ENCODE data around the gene PUS7L.

GRCh38 chr12:43669373-43669772 is 89.2 kb downstream of the PUS7L start:
- TF ChIP-seq, protein P1, sequence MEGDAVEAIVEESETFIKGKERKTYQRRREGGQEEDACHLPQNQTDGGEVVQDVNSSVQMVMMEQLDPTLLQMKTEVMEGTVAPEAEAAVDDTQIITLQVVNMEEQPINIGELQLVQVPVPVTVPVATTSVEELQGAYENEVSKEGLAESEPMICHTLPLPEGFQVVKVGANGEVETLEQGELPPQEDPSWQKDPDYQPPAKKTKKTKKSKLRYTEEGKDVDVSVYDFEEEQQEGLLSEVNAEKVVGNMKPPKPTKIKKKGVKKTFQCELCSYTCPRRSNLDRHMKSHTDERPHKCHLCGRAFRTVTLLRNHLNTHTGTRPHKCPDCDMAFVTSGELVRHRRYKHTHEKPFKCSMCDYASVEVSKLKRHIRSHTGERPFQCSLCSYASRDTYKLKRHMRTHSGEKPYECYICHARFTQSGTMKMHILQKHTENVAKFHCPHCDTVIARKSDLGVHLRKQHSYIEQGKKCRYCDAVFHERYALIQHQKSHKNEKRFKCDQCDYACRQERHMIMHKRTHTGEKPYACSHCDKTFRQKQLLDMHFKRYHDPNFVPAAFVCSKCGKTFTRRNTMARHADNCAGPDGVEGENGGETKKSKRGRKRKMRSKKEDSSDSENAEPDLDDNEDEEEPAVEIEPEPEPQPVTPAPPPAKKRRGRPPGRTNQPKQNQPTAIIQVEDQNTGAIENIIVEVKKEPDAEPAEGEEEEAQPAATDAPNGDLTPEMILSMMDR (IDR thresholded peaks at IDR 0.05; ENCODE audit: poor library complexity) = no peak
- TF ChIP-seq EZH2 (IDR thresholded peaks at IDR 0.05; ENCODE audit: borderline replicate concordance) = no peak
- TF ChIP-seq EZH2phosphoT487 (IDR thresholded peaks at IDR 0.05; ENCODE audit: low read depth, severe bottlenecking, unreplicated experiment) = no peak

Measured in hepatocyte (in vitro differentiated cells).